ENCODE data around the gene MYOZ2. TPM values are rescaled to one million over a fixed set of nuclear protein-coding genes. Genes with fewer than 3 reads are reported as not detected.
A peak's percentile ranks its signal among the peaks of the same experiment; 100 is the strongest.

The MYOZ2 gene
- total and polyA plus RNA-seq, 2 experiments from 2014 or later = 18.0 to 54.0 TPM

DNA sequence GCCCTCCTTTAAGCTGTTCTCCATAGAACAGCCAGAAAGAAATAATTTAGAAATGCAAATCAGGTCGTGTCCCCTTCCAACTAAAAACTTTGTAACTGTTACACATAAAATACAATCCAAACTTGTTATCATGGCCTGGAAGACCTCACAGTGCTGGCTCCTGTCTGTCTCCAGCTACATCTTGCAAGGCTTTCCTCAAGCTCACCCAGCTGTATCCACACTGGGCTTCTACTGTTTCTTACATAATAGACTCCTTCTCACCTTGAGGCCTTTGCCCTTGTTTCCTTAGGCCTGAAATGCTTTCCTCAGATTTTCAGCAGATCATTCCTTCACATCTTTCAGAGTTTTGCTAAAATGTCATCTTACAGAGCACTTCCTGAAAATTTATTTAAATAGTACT, 43.4 kb downstream of the MYOZ2 start:
- TF ChIP-seq CTCF (IDR thresholded peaks at IDR 0.05; ENCODE audit: low read depth, low read length) = no peak

GRCh38 chr4:119184128-119184527, 48.5 kb downstream of the MYOZ2 start:
- H3K27me3 ChIP-seq = no peaks in the 10 kb centered on the region
- no peak for TF ChIP-seq CTCF (IDR thresholded peaks at IDR 0.05; ENCODE audit: low read depth, low read length)
- no peak for DNase-seq (ENCODE audit: low read depth in 1 of 2, low spot score in 1 of 2)
- H3K36me3 ChIP-seq = peaks cover 8% of the 10 kb centered on the region
- H3K4me3 ChIP-seq = no peak overlapping the region
- no peaks in the 10 kb centered on the region for H3K9me3 ChIP-seq (ENCODE audit: low read depth)
- no peak overlapping the region for H3K27ac ChIP-seq
- no peaks in the 10 kb centered on the region for H3K4me1 ChIP-seq (ENCODE audit: low read depth)

More for the DNA sequence above, 43.4 kb downstream of the MYOZ2 start:
- DNase-seq (ENCODE audit: low read depth in 1 of 2, low spot score in 1 of 2) = no peak
- no peaks in the 10 kb centered on the region for H3K36me3 ChIP-seq
- no peaks in the 10 kb centered on the region for H3K27me3 ChIP-seq
- H3K4me1 ChIP-seq (ENCODE audit: low read depth) = no peaks in the 10 kb centered on the region
- H3K4me3 ChIP-seq = no peak overlapping the region
- no peak overlapping the region for H3K27ac ChIP-seq
- no peaks in the 10 kb centered on the region for H3K9me3 ChIP-seq (ENCODE audit: low read depth)

GRCh38 chr4:119189638-119190037, 54.0 kb downstream of the MYOZ2 start:
- no peaks in the 10 kb centered on the region for H3K4me1 ChIP-seq (ENCODE audit: low read depth)
- no peaks in the 10 kb centered on the region for H3K9me3 ChIP-seq (ENCODE audit: low read depth)
- TF ChIP-seq CTCF (IDR thresholded peaks at IDR 0.05; ENCODE audit: low read depth, low read length) = no peak
- H3K27me3 ChIP-seq = no peaks in the 10 kb centered on the region
- H3K4me3 ChIP-seq = no peak overlapping the region
- peak in 1 of 2 donors; percentile 68 for DNase-seq (ENCODE audit: low read depth in 1 of 2, low spot score in 1 of 2)
- no peak overlapping the region for H3K27ac ChIP-seq
- H3K36me3 ChIP-seq = peaks cover 8% of the 10 kb centered on the region

GRCh38 chr4:119190354-119190753, 54.7 kb downstream of the MYOZ2 start:
- Histone ChIP-seq H3K27ac (no peak overlapping the region), H3K4me3 (no peak overlapping the region), H3K36me3 (peaks cover 8% of the 10 kb centered on the region), H3K4me1 (ENCODE audit: low read depth) (no peaks in the 10 kb centered on the region), H3K9me3 (ENCODE audit: low read depth) (no peaks in the 10 kb centered on the region), H3K27me3 (no peaks in the 10 kb centered on the region)
- TF ChIP-seq CTCF (IDR thresholded peaks at IDR 0.05; ENCODE audit: low read depth, low read length) = no peak
- no peak for DNase-seq (ENCODE audit: low read depth in 1 of 2, low spot score in 1 of 2)

DNA sequence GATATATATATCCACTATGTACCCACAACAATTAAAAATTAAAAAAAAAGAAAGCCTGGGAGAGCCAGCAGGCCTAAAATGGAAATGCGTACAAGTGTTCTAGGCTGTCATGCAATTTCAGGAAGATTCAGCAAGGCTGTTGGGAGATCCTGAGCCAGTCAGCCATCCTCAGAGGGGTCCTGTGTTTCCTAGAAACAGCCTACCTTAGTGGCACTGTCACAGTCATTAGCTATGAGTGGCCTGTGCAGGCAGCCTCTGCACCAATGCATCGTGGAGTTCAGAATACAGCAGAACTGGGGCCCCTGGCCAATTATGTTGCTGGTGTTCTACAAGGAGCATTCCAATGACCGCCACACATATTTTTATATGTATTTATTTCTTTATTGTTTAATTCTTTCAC, 55.9 kb downstream of the MYOZ2 start:
- Histone ChIP-seq H3K4me1 (ENCODE audit: low read depth) (no peaks in the 10 kb centered on the region), H3K4me3 (no peak overlapping the region), H3K27ac (no peak overlapping the region), H3K27me3 (no peaks in the 10 kb centered on the region), H3K36me3 (peaks cover 2% of the 10 kb centered on the region), H3K9me3 (ENCODE audit: low read depth) (no peaks in the 10 kb centered on the region)
- DNase-seq (ENCODE audit: low read depth in 1 of 2, low spot score in 1 of 2) = no peak
- no peak for TF ChIP-seq CTCF (IDR thresholded peaks at IDR 0.05; ENCODE audit: low read depth, low read length)

DNA sequence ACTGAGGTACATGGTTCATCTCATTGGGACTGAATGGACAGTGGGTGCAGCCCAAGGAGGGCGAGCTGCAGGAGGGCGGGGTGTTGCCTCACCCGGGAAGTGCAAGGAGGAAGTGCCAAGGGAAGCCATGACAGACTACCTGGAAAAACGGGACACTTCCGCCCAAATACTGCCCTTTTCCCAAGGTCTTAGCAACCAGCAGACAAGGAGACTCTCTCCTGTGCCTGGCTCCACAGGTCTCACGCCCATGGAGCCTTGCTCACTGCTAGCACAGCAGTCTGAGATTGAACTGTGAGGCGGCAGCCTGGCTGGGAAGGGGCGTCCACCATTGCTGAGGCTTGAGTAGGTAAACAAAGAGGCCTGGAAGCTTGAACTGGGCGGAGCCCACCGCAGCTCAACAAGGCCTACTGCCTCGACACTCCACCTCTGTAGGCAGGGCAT, 62.2 kb downstream of the MYOZ2 start:
- Histone ChIP-seq H3K36me3 (no peaks in the 10 kb centered on the region), H3K9me3 (ENCODE audit: low read depth) (no peaks in the 10 kb centered on the region), H3K27ac (no peak overlapping the region), H3K4me1 (ENCODE audit: low read depth) (no peaks in the 10 kb centered on the region), H3K4me3 (no peak overlapping the region), H3K27me3 (no peaks in the 10 kb centered on the region)
- TF ChIP-seq CTCF (IDR thresholded peaks at IDR 0.05; ENCODE audit: low read depth, low read length) = no peak
- no peak for DNase-seq (ENCODE audit: low read depth in 1 of 2, low spot score in 1 of 2)

Data from cardiac muscle cell (in vitro differentiated cells and primary cell).